Kidney (tissue), 14 donors: ENCODE results near the gene TMCC1. TPM values are rescaled to one million over a fixed set of nuclear protein-coding genes. Genes with fewer than 3 reads are reported as not detected.

Experiments used
- DNase-seq, 5 donors: peaks; one replicate each; pipeline ENCODE4 v3.0.0-alpha.2; 2013 to 2020
- FAIRE-seq: peaks from 2 replicates; lab custom pipeline; 2012; peaks lifted over from hg19 to GRCh38; lab: Jason Lieb, UNC
- H3K27ac ChIP-seq, 2 donors: one replicate each; pipeline ENCODE4 v1.7.0; 2013; ENCODE audit warnings: low read depth in 2 of 2, low read length in 2 of 2, inconsistent platforms in 1 of 2
- H3K27me3 ChIP-seq: one replicate; pipeline ENCODE4 v1.7.1; 2013; ENCODE audit warnings: low read length, inconsistent platforms; ENCODE audit not compliant: control insufficient read depth, insufficient read depth
- H3K36me3 ChIP-seq, 3 donors: one replicate each; pipeline versions ENCODE4 v1.7.0 to v1.7.1; 2013; ENCODE audit warnings: low read length in 3 of 3, control low read depth in 1 of 3, inconsistent platforms in 1 of 3; ENCODE audit not compliant: insufficient read depth in 3 of 3, control insufficient read depth in 2 of 3
- H3K4me1 ChIP-seq, 3 donors: one replicate each; pipeline versions ENCODE4 v1.7.0 to v1.7.1; 2013; ENCODE audit warnings: low read length in 3 of 3, inconsistent platforms in 1 of 3, low read depth in 1 of 3; ENCODE audit not compliant: control insufficient read depth in 2 of 3, insufficient read depth in 2 of 3
- H3K4me3 ChIP-seq, 3 donors: one replicate each; pipeline versions ENCODE4 v1.7.0 to v1.8.1; 2013; ENCODE audit warnings: low read length in 3 of 3, control low read depth in 1 of 3, inconsistent platforms in 1 of 3
- H3K9ac ChIP-seq, 3 donors: one replicate each; pipeline versions ENCODE4 v1.7.0 to v1.7.1; 2013; ENCODE audit warnings: low read length in 3 of 3, control low read depth in 1 of 3, inconsistent platforms in 1 of 3
- H3K9me3 ChIP-seq, 3 donors: one replicate each; pipeline versions ENCODE4 v1.7.0 to v1.7.1; 2013; ENCODE audit warnings: low read length in 3 of 3, control low read depth in 1 of 3, inconsistent platforms in 1 of 3; ENCODE audit not compliant: control insufficient read depth in 2 of 3, insufficient read depth in 1 of 3
- CTCF ChIP-seq: IDR thresholded peaks from 3 replicates; pipeline ENCODE4 v1.5.1; 2012; ENCODE audit warnings: mild to moderate bottlenecking, moderate library complexity, borderline replicate concordance; ENCODE audit not compliant: insufficient read depth; ENCODE audit errors: extremely low read depth
- intact Hi-C: fragments of 100-400 bp; cut with DNase I; formaldehyde crosslinking; loops from one replicate; pipeline ENCODE4 v1.11.1; 2022
- polyA plus RNA-seq: library from polyadenylated mRNA; stranded (reverse); fragments of 350-450 nt; fragmentation: Illumina TruSeq; extraction: RNeasy Lipid Tissue Mini Kit (QIAGEN cat#74804); gene quantifications from one replicate; pipeline ENCODE4 v1.2.3, GENCODE V29; 2014; ENCODE audit warnings: low read depth, low replicate concordance; ENCODE audit not compliant: insufficient read depth
- total RNA-seq: library from RNA; stranded (reverse); fragmentation: NEBNext Ultra II Directional; extraction: Animal tissue kit (Norgen Biotek cat#: 25700); gene quantifications from one replicate; pipeline ENCODE4 v1.2.1, GENCODE V29; 2021
- donor health status: control.
- donor health status: control.
- donor health status: control.
- donor health status: control.
- donor health status: control.
- donor health status: DM: yes; HTN: yes; CAD: no.
- donor health status: Normal renal cell carcinoma (clear cell type).

Gene TMCC1
- total and polyA plus RNA-seq, 2 donors from 2014 or later = 8.4 to 42.4 TPM

GRCh38 chr3:129636082-129636481, 257.4 kb downstream of the TMCC1 start:
- peaks cover 0 to 7% (median 0%) of the 10 kb centered on the region in 3 donors for H3K9me3 ChIP-seq
- no peak overlapping the region for H3K9ac ChIP-seq
- DNase-seq = no peak
- no peak overlapping the region for H3K27ac ChIP-seq
- intact Hi-C loops = no loop called here
- no peak overlapping the region for H3K4me3 ChIP-seq
- no peaks in the 10 kb centered on the region for H3K27me3 ChIP-seq
- no peaks in the 10 kb centered on the region for H3K36me3 ChIP-seq
- no peak for FAIRE-seq
- TF ChIP-seq CTCF = no peak
- H3K4me1 ChIP-seq = no peaks in the 10 kb centered on the region

GRCh38 chr3:129635656-129636055, 257.9 kb downstream of the TMCC1 start:
- H3K9me3 ChIP-seq = peaks cover 0 to 7% (median 0%) of the 10 kb centered on the region in 3 donors
- intact Hi-C loops = no loop called here
- H3K27me3 ChIP-seq = no peaks in the 10 kb centered on the region
- H3K4me1 ChIP-seq = no peaks in the 10 kb centered on the region
- no peak overlapping the region for H3K4me3 ChIP-seq
- DNase-seq (no peak), FAIRE-seq (no peak)
- no peak overlapping the region for H3K27ac ChIP-seq
- no peak for TF ChIP-seq CTCF
- no peaks in the 10 kb centered on the region for H3K36me3 ChIP-seq
- H3K9ac ChIP-seq = no peak overlapping the region

DNA sequence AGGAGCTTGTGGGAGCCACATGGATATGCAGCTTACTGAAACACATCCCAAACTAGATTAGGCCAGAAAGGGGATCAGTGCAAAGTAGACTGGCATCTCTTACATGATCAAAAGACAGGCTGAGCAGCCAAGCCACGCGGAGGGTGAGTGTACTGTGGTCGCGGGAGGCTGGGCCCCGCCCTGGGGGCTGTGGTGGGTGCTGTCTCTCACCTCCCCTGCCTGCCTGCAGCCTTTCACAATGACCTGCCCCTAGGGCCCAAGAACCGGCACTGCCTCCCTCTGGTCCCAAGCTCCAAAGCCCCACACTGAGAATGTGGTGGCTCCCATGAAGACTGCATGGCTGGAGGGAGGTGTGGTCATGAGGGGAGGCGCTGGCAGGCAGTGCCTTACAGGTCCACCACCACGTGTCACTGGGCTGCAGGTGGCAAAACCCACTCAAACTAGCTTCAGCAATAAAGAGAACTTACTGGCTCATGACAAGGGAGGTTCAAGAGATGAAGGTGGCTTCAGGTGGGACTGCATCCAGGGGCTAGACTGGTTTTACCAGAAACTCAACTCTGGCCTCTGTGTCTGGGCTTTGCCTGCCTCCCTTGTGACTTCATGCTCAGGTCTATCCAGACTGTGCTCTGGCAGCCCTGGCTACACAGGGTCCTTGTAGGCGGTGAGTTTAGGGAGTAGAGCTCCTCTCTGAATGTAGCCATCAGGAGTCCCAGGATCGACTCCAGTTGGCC, 259.6 kb downstream of the TMCC1 start:
- Histone ChIP-seq H3K27ac (no peak overlapping the region), H3K4me3 (no peak overlapping the region), H3K4me1 (no peaks in the 10 kb centered on the region), H3K36me3 (no peaks in the 10 kb centered on the region), H3K9ac (no peak overlapping the region), H3K27me3 (no peaks in the 10 kb centered on the region), H3K9me3 (peaks cover 0 to 7% (median 0%) of the 10 kb centered on the region in 3 donors)
- intact Hi-C loops = no loop called here
- no peak for TF ChIP-seq CTCF
- DNase-seq = no peak
- no peak for FAIRE-seq
